ENCODE results near the gene MAP3K19.

MAP3K19 gene

DNA sequence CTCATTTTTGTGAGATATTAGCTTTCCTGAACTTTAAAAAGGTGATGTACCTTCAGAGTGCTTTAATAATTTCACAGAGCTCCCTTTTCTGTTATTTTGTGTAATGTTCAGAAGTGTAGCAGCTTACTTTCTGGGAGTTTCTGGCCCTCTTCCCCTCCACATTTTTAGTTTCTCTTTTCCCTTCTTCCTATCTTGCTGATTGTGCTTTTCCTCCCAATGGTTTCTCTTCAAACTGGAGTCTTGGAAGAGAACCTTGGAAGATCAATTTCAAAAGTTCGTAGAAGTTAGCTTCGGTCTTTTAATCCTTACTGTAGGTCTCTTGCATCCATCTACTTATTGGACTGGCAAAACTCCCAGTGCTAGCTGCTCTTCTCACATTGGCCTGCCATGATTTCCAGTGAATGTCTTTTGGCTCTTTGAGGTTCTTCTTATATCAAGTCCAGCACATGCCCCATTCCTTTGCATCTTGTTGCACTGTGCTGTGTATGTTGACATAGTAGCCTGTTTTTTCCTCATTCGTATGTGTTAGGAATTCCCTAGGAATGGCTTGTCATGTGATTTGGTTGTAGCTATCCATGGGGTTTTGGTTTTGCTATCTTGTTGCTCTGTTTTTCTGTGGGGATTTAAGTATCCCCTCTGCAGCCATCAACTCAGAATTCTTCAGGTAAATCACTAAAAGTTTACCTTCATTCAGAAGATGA is 120.9 kb downstream of the MAP3K19 start:
- no peak for DNase-seq

DNA sequence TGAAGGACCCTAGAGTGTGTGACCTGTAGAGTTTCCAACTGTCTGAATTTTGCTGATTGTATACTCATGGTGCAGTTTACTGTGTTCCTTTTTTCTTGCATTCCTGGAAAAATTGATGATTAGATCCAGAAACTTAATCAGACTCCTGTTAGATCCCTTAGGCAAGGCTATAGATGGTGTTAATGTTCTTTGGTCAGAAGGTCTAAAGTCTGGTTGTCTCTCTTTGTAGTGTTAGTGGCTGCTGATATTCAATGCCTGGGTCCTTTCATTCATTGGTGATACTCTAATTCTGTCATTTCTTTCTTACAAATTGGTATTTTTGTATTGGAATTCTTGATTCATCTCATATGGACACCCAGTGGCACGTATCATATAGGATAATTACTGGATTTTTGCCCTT is 122.3 kb downstream of the MAP3K19 start:
- no peak for DNase-seq

DNA sequence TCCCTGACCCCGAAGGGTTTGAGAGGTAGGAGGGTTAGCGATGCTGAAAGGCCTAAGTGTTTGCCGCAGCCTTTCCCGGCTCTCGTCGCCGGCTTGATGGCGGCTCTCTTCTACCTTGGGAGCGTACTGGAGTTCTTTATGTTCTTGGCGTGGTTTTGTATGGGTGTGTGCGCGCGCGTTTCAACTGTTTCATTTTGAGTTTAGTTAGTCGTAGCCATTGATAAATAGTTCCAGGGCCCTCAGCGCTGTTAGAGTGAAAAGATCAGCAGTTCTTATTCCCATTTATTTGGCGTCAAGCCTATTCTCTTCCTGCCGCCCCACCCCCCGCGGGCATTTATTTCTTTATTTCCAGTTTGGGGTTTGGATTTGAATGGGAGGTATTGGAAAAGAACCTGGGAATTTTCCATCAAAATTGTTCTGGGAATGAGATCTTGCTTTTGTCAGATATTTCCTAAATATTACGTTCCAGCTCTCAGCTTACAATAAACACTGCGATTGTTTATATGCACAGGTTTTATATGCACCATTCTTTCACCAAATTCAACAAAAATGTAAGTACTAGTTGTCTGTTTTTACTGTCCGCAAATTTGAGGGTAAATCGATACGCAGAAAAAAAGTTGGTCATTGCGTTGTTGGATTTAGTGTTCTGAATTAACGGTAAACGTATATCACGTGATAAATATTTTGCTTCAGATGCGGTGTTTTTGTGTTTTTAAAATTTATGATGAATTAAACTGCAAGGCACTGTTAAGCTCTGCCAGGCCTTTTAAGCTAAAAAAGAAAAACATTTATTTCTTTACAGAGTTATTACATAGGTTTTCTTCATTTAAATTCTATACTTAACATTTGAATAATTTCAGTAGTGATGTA is 127.7 kb downstream of the MAP3K19 start:
- peak; percentile 29 for DNase-seq

DNA sequence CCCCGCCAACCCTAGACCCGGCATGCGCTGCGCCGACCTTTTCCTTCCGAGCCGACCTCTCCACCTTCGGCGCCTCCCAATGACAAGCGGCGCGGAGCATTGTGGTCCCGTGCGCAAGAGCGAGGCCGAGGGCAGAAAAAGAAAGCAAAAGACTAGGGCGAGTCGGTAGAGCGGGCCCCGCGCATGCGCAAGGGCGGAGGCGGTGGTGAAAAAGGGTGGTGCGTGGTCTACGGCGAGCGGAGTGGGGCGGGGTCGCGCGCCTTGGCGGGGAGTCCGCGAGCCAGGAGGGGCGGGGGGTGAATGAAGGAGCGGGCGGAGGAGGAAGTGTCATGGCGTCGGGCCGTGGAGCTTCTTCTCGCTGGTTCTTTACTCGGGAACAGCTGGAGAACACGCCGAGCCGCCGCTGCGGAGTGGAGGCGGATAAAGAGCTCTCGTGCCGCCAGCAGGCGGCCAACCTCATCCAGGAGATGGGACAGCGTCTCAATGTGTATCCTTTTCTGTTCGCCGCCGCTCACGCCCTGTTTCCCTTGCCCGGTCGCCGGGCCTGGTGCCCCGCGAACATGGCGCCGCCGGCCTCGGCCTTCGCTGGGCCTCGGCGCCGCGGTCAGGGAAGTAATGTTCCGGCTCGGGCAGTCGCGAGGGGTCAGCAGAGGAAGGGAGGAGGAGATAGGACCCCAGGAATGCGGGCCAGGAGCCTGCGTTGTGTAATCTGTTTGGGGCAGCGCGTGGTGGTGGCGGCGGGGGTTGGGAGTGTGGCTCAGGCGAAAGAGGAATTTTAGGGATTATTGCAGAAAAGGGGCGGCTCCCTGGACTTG is 128.5 kb downstream of the MAP3K19 start, which contains the start of gene CCNT2:
Gene CCNT2 (plus strand): TSS at position 297 of the 815 bp plus-strand sequence. CDS start 33 bp downstream, at position 330.
- DNase-seq = peak; percentile 99

DNA sequence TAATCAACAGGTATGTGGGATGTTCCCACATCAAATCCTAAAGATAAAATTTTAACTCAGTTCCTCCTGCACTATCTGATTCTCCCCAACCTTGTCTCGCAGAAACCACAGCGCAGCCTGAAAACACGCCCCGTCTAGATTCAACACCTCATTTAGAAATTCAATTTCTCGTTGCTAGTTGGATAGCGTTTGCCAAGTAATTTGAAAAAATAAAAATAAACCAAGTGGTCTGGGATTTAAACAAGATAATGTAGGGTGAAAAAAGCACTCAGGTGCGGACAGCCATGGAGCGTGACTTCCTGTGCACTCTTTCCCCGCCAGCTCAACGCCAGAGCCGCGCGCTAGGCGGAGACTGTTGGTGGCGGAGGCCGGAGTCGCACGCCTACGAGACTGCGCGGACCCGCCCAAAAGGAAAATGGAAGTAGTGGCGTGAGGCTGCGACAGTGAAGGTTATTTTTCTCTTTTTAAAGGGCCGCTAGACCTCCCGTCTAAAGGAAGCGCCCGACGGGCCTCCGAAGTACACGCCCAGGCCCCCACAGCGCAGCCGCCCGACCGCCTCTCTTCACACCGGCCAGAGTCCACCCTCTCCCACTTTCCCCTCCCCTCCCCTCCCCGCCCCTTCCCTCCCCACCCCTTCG is 129.2 kb downstream of the MAP3K19 start:
- no peak for DNase-seq

DNA sequence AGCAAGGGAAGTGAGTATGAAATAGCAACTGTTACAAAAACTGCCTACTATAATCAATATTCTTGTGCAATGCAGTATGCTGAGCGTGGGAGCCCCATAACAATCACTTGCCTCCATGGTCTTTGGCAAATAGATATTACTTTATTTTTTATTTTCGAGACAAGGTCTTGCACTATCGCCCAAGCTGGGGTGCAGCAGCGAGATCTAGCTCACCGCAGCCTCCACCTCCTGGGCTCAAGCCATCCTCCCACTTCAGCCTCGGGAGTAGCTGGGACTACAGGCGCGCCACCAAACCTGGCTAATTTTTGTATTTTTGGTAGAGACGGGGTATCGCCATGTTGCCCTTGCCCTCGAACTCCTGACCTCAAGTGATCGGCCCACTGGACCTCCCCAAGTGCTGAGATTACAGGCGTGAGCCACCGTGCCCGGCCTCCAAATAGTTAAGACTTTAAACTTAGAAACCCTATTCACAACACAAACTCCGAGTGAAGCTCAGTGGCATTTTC is 129.8 kb downstream of the MAP3K19 start:
- DNase-seq = peak; percentile 7
